Neural cell (in vitro differentiated cells): ENCODE data around the gene RFX4.

Source experiments
- CTCF ChIP-seq: fragments of 450-650 bp; IDR thresholded peaks from 2 replicates; pipeline ENCODE4 v1.5.1; 2014; ENCODE audit warnings: antibody characterized with exemption, mild to moderate bottlenecking, moderate library complexity; ENCODE audit not compliant: poor library complexity, severe bottlenecking
- EP300 ChIP-seq: fragments of 450-650 bp; conservative IDR thresholded peaks from 2 replicates; pipeline ENCODE4 v1.6.1; 2014; ENCODE audit warnings: antibody characterized with exemption, mild to moderate bottlenecking, moderate library complexity; ENCODE audit not compliant: poor library complexity, severe bottlenecking
- EZH2 ChIP-seq: fragments of 200-600, 300-800 bp; shearing (Covaris generic), sonication (generic); IDR thresholded peaks from 2 replicates; pipeline ENCODE4 v1.6.1; 2014; ENCODE audit warnings: antibody characterized with exemption, low read length, borderline replicate concordance, mild to moderate bottlenecking; ENCODE audit not compliant: insufficient read depth, poor library complexity, severe bottlenecking
- MXI1 ChIP-seq: fragments of 450-650 bp; conservative IDR thresholded peaks from 2 replicates; pipeline ENCODE4 v1.6.1; 2014; ENCODE audit warnings: antibody characterized with exemption, mild to moderate bottlenecking; ENCODE audit not compliant: poor library complexity, severe bottlenecking
- POLR2AphosphoS5 ChIP-seq: IDR thresholded peaks from 2 replicates; pipeline ENCODE4 v1.6.1; 2012
- REST ChIP-seq: IDR thresholded peaks from 2 replicates; pipeline ENCODE4 v1.6.1; 2012; ENCODE audit warnings: borderline replicate concordance
- TAF1 ChIP-seq: IDR thresholded peaks from 2 replicates; pipeline ENCODE4 v1.6.1; 2012; ENCODE audit warnings: low read depth

- no peak for TF ChIP-seq POLR2AphosphoS5
- TF ChIP-seq CTCF: no peak
- no peak for TF ChIP-seq MXI1
- no peak for TF ChIP-seq EP300
- no peak for TF ChIP-seq TAF1
- TF ChIP-seq EZH2: no peak
- TF ChIP-seq REST: no peak
These were observed 185.4 kb downstream of the RFX4 start for GRCh38 chr12:106767954-106768822.
